ENCODE measurements around the gene TBCD.

GRCh38 chr17:82815790-82816305, 64.0 kb downstream of the TBCD start:
- TF ChIP-seq POLR2A (IDR thresholded peaks at IDR 0.05) (no peak), POLR2AphosphoS5 (IDR thresholded peaks at IDR 0.05) (no peak)
- TF ChIP-seq, protein P1, sequence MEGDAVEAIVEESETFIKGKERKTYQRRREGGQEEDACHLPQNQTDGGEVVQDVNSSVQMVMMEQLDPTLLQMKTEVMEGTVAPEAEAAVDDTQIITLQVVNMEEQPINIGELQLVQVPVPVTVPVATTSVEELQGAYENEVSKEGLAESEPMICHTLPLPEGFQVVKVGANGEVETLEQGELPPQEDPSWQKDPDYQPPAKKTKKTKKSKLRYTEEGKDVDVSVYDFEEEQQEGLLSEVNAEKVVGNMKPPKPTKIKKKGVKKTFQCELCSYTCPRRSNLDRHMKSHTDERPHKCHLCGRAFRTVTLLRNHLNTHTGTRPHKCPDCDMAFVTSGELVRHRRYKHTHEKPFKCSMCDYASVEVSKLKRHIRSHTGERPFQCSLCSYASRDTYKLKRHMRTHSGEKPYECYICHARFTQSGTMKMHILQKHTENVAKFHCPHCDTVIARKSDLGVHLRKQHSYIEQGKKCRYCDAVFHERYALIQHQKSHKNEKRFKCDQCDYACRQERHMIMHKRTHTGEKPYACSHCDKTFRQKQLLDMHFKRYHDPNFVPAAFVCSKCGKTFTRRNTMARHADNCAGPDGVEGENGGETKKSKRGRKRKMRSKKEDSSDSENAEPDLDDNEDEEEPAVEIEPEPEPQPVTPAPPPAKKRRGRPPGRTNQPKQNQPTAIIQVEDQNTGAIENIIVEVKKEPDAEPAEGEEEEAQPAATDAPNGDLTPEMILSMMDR (IDR thresholded peaks at IDR 0.05): no peak

All from breast epithelium (tissue), 3 donors.